Measurements from ENCODE around the gene CEP72.
"Not testable (repeated sequence)": the region's sequence is repeated elsewhere in the genome, so short reads cannot be mapped to it uniquely, and the experiment has no call there.

Gene CEP72

GRCh38 chr5:581941-582340 lies 30.2 kb upstream of the CEP72 start:
- no peak for DNase-seq

DNA sequence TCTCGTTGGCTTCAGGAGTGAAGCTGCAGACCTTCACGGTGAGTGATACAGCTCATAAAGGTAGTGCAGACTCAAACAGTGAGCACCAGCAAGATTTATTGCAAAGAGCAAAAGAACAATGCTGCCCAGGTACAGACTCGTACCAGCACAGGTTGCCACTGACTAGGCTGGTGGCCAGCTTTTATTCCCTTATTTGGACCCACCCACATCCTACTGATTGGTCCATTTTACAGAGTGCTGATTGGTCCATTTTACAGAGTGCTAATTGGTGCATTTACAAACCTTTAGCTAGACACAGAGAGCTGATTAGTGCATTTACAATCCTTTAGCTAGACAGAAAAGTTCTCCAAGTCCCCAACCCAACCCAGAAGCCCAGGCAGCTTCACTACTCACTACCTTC lies 29.7 kb upstream of the CEP72 start:
- DNase-seq: not testable (repeated sequence)

DNA sequence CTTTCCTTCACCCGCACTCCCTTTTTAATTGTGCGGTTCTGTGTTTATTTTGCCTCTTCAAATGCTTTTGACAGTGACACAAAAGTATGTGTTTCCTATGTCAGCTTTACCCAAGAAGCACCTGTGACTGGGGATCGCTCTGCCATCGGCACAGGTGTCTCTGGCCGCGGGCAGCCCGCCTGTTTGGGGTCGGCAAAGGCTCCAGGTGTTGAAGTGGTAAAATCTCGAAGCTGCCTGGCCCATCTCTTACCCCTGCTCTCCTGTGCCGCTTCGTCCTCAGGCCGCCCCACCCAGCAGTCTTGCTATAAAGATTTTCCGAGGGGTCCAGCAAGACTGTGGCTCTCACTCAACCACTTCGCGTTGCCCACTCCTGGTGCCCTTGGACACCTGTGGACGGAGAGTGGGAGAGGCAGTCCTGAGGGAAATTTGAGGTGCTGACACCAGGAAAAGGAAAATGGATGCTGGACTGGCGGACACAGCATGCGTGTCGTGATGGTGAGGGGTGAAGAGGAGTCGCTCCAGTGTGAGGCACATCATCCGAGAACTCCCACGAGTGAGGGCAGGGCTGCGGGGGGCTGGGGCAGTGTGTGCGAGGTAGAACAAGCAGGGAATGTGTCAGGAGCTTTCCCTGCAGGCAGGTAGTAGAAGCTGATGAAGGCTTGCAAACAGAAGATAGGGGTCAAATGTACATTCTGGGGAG lies 29.1 kb upstream of the CEP72 start:
- DNase-seq: no peak

GRCh38 chr5:583645-584044 lies 28.5 kb upstream of the CEP72 start:
- DNase-seq: no peak

DNA sequence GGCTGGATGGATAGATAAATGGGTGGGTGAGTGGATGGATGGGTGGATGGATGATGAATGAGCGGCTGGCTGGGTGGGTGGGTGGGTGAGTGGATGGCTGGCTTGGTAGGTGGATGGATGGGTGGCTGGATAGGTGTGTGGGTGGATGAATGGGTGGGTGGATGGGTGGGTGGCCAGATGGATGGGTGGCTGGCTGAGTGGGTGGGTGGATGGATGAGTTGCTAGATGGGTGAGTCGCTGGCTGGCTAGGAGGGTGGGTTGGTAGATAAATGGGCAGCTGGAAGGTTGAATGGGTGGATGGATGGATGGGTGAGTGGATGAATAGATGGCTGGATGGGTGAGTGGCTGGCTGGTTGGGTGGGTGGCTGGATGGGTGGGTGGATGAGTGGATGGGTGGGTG lies 27.9 kb upstream of the CEP72 start:
- no peak for DNase-seq

DNA sequence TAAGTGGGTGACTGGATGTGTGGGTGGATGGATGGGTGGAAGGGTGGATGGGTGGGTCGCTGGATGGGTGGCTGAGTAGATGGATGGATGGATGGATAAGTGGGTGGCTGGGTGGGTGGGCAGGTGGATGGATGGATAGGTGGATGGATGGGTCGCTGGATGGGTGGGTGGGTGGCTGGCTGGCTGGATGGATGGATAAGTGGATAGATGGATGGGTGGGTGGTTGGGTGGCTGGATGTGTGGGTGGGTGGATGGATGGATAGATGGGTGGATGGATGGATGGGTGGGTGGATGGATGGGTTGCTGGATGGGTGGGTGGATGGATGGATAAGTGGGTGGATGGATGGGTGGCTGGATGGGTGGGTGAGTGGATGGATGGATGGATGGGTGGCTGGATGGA lies 27.3 kb upstream of the CEP72 start:
- DNase-seq: no peak

- DNase-seq: no peak
These were observed 26.6 kb upstream of the CEP72 start for GRCh38 chr5:585556-585955.

GRCh38 chr5:585962-586628 lies 26.0 kb upstream of the CEP72 start:
- DNase-seq: no peak

GRCh38 chr5:586751-587285 lies 25.3 kb upstream of the CEP72 start:
- DNase-seq: no peak

DNA sequence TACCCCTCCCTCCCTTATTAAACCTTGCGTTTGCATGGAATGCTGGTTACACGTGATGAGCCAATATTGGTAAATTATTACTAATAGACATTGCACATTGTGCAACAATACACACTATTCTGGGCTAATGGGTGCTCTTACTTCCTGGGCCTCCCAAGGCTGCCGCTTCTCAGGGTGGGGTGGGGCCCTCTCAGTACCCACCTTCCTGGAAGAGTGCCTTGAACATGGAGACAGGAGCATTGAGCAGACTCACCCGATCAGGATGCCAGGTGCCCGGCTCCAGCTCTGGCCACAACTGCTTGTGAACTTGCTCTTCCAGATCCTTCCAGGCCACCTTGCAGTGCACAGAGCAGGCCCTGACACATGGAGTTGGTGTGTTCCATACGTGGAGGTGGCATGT lies 24.7 kb upstream of the CEP72 start:
- DNase-seq: no peak

DNA sequence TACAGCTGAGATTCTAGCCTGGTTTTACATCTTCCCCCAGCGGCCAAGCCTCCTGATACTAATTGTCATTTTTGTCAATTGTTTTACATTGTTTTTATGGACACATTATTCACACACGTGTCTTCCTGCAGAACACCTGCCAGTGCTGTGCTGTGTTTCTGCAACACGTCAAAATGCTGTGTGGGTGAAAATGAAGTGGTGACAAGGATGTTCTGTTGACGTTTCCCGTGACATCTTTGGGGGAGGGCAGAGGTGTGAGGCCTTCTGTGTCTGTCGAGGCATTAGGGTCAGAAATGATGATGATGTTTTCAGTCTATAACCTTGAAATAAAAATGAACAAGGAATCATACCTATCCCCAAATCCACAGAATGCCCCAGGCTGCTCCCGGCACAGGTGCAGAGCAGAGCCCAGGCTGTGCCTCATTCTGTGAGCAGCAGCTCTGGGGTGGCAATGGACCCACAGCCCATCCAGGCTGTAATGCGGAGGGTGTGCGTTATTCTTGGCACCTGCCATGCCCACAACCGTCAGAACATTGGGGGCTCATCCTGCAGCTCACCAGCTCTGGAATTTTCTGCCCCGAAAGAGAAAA lies 23.6 kb upstream of the CEP72 start:
- no peak for DNase-seq

- DNase-seq: no peak
These were observed 23.0 kb upstream of the CEP72 start for GRCh38 chr5:589173-589572.

GRCh38 chr5:589588-589987 lies 22.6 kb upstream of the CEP72 start:
- DNase-seq: no peak

DNA sequence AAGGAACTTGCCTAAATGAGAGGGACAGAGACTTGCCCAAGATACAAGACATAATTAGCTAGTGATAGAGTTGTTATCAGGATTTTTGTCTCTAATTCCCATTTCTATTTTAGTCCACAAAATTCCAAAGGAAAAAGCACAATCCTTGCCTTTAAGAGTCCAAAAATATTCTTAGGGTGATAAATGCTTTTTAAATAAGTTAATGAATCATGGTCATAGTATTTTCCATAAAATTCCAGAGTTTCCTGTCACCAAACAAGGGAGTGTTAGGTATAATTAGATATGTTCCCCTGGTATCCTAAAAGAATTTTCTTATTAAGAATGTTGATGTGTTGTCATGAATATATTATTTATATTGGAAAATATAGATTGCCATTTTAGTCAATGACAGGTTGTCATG lies 21.8 kb upstream of the CEP72 start:
- DNase-seq: no peak

DNA sequence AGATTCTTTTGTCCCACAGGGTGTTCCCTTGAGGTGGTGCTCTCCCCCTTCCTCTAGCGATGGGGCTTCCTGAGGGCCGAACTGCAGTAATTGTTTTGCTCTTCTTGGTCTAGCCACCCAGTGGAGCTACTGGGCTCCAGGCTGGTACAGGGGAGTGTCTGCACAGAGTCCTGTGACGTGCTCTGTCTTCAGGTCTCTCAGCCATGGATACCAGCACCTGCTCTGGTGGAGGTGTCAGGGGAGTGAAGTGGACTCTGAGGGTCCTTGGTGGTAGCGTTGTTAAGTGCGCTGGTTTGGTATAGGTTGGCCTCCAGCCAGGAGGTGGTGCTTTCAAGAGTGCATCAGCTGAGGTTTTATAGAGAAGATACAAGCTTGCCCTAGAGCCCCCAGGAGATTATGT lies 20.4 kb upstream of the CEP72 start:
- no peak for DNase-seq

GRCh38 chr5:592158-592557 lies 20.0 kb upstream of the CEP72 start:
- no peak for DNase-seq

DNA sequence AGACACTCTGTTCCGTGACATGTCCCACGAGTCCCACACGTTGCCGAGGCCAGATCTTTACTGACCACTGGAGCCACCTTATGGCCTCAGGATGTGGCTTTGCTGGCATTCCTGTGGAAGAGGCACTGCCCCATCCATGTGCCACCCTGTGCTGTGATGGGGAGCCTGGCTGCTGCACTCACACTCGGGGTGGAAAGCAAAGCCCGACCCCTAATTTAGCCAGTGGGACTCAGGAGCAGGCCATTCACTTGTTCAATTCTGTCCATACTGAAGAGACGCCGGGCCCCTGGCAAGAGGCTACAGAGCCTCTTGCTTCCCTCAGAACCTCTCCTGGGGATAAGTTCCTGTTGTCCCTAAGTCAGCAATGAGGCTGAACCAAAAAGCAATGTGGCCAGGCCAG lies 18.6 kb upstream of the CEP72 start:
- no peak for DNase-seq

- DNase-seq: no peak
These were observed 17.8 kb upstream of the CEP72 start for GRCh38 chr5:594226-594860.

- DNase-seq: no peak
These were observed 16.8 kb upstream of the CEP72 start for GRCh38 chr5:595285-595875.

DNA sequence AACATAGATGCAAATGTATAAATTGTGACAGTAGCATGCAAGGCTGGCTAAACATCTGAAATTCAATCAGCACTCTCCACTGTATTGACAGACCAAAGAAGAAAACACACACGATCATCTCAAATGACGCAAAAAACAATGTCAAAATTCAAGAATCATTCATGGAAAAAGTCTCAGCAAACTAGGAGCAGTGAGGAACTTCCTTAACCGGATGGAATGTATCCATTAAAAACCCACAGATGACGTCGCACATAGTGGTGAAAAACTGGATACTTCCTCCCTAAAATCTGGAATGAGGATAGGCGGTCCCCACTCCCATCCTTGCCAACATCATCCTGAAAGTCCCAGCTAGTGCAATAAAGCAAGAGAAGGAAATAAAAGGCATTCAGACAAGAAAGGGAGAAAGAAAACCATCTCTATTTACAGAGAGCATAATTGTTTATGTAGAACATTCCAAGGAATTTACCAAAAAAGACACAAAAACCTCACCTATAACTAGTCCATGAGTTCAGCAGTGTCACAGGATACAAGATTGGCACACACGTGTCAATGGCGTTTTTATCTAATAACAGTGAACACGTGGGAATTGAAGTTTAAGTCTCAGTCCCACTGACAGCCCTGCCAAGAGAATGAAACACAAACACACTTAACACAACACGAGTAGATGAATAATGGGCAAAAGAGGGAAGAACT lies 14.1 kb upstream of the CEP72 start:
- DNase-seq: no peak

- no peak for DNase-seq
These were observed 13.6 kb upstream of the CEP72 start for GRCh38 chr5:598564-598890.

GRCh38 chr5:600886-601541 lies 11.1 kb upstream of the CEP72 start:
- no peak for DNase-seq

Data from stimulated activated naive CD4-positive, alpha-beta T cell (primary cell).